HG03469 (cell line): ENCODE measurements around the gene DTHD1.

Experiments
- ATAC-seq: cut with Tn5 transposase; IDR thresholded peaks from one replicate; pipeline ENCODE4 v1.9.1; 2021; ENCODE audit warnings: mild to moderate bottlenecking, moderate library complexity, moderate number of reproducible peaks; ENCODE audit not compliant: unreplicated experiment

Gene DTHD1

DNA sequence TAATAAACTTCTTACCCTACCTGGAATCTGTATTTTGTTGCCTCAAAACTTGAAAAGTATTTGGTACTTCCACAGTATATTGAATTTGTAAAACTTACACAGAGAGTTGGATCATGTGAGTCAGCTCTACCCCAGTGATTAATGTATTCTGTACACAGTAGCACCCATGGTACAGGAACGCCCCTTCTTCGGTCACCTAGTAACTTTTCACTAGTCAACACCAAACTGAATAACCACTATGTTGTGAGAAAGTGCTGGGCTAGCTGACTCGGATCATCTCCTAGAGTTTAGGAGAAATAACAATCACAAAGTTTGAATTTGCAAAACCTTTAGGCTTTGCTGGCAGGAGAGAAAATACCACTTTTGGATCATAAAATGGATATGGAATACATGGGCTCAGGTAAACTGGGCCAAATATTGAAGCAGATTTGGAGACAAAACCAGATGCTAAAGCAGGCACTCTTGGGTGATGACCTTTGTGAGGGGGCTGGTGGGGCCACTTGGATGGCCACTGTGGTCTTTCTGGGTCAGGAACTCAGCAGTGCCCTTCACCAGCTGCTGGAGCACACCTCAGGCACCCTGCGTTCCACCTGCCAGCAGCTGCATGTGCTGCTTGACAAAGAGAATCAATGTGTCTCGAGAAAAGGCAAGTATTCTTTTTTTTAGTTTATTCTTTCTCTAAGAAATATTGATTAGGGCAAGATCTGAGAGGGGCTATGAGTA is at the start of gene DTHD1:
DTHD1 (plus strand) TSS at position 233 of the 723 bp plus-strand sequence; CDS start at position 376, 143 bp downstream.
- no peak for ATAC-seq

DNA sequence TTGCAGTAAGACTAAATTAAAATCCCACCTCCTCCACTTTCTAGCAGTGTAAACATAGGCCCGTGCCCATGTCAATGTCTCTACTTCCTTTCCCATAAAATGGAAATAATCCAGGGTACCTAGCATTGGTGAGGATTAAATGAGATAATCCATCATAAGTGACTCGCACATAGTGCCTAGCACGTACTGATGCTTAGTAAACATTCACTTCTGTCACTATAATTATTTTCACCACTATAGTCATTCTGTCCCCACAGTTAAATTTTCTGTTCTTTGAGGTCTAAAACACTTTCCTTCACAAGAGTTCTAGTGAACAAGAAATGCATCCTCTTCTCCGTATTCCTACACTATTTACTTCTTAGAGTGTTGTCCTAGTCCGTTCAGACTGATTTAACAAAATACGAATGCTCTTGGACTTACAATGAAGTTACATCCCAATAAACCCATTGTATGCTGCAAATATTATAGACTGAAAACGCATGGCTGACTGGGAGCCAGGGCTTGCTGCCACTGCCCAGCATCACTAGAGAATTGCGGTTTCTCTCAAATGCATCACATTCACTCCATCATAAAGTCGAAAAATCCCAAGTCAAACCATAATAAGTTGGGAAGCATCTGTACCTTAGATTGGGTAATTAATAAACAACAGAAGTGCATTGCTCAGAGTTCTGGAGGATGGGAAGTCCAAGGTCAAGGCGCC is 47.7 kb upstream of the DTHD1 start:
- ATAC-seq = no peak

DNA sequence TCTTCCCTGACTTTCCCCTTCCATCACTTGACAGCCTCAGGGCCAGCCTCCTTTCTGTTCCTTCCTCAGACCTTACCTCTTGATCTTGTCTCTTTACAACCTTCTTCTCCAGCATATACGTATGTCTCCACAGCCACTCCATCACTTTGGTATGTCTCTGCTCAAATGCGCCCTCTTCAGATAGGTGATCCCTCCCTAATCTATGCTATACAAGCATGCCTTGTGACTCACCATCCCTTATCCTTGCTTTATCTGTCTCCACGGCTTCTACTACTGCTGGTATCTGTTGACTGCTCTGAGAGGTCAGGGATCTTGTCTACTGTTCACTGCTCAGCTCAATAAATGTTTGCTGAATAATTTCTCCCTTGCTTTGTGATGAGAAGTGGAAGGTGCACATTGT is 46.1 kb upstream of the DTHD1 start:
- no peak for ATAC-seq

DNA sequence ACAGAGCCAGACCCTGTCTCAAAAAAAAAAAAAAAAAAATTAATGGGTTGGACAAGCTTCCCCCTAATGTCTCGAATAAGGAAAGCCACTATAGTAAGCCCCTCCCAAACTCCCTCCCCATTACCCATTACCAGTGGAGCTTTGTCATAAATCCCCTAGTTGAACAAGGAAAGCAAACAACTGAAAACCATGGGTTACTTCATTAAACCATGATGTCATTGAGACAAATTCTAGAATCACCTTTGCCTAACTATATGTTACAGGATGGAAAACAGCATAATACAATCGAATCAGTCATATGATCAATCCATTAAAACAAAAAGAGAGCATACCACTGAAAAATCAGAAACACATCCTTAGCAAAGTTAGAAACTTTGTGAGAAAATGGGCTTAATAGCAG is 45.3 kb upstream of the DTHD1 start:
- ATAC-seq = no peak

DNA sequence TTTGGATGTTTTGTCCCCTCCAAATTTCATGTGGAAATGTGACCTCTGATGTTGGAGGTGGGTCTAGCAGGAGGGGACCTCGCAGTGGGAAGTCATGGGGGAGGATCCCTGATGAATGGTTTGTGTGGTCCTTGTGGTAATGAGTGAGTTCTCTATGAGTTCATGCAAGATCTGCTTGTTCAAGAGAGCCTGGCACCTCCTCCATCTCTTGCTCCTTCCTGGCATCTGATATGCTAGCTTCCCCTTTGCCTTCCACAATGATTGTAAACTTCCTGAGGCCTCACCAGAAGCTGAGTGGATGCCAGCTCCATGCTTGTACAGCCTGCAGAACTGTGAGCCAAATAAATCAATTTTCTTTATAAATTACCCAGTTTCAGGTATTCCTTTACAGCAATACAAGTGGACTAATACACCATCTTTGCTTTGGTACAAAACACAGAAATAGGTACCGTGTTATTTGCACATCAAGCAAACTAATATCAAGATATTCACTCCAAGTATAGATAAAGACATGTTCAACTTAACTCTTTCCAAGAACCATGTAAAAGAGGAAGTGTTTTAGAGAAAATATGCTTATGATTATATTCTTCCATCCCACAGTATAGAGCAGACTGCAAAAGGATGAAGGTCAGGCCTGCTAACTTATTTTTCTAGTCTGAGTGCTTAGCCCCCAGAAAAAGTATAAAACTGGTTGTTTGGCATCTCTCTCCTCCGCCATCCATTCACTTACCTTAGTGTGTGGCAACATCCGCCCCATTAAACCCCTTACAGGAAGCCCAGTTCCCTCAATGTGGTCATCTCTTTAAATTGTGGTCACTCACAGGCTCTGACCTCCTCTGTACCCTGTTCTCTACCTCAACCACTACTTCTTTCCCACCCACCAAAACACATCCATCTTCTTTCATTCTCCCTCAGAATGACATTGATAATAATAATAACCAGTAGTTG is 43.8 kb upstream of the DTHD1 start:
- no peak for ATAC-seq

DNA sequence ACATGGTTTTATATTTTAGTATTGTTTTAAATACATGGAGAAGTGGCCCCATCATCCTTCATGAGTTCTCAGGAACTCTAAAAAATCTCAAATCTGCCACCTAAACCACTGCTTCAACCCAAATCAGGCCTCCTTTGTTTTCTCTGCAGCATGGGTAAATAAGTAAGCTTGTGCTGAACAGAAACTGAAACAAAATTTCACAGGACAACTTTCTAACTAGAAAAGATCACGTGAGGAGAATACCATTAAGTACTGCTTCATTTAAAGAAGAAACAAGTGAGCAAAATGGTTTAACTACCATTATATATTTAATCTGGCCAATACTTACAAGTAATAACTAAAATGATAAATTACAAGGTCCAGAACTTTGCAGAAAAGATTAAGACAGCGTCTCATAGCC is 39.6 kb upstream of the DTHD1 start:
- ATAC-seq = peak; percentile 47

DNA sequence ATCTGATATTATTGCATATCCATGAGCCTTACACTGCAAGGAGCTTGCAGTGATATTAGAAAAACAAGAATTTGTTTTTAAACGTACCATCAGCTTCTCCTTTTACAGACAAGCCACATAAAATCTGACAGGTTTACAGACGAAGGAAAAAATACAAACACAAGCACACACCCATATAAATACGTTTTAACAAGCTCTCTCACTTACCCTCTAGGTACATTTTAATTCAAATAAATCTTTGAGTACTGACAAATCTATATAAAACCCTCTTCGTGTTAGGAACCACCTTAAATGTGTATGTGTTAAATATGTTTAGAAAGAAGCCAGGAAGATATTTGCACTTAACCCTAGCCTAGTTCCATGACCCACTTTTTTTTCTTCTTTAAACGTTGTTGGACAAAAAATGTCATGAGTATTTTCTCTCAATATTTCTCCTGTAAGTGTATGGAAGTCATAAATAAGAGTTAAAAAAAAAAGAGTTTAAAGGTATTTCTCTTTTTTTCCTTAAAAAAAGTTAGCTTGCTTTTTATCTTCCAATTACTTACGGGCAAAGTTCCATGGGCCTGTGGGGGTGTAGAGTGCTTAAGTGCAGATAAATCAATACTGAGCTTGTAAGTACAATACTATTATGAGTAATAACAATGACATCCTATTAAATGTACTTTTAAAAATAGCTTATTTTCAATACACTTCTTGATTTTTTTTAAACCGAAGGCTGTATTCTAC is 38.6 kb upstream of the DTHD1 start:
- ATAC-seq = no peak

DNA sequence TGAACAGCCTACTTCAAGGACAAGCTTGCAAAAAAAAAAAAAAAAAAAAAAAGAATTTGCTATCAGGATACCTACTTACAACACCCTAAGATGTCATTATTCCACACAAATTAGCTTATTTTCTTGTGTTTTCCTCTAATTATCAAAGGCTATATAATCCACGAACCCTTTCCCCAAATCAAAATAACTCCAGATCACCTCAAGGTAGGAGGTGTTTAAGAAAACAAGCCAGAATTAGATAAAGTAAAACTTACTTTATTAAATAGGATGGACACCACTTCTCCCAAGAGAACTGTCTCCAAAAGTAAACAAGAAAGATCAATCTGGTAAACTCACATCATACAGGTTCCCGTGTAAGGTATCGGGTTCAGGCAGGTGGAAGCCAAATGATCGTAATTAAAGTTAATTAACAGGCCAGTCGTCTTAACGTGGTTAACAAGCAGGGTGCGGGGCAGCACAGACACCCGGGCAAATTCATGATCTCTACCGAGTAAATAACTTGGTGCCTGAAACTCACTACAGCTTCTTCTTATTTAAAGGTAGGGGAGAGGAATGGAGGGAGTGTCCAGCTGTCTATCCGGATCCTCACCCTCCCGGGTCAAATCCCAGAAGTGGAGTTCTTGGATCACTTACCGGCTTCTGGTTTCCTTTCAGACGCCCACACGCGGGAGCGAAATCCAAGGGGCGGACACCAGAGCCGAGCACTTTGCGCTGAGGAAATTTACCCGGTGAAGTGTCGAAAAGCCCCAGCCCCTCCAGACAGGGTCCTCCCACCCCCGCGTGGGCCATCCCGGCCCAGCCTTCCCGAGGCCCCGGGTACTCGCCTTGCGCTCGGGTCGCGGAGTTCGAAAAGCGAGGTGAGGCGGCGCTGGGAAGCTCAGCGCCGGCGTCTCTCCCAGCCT is 37.8 kb upstream of the DTHD1 start:
- ATAC-seq = no peak

DNA sequence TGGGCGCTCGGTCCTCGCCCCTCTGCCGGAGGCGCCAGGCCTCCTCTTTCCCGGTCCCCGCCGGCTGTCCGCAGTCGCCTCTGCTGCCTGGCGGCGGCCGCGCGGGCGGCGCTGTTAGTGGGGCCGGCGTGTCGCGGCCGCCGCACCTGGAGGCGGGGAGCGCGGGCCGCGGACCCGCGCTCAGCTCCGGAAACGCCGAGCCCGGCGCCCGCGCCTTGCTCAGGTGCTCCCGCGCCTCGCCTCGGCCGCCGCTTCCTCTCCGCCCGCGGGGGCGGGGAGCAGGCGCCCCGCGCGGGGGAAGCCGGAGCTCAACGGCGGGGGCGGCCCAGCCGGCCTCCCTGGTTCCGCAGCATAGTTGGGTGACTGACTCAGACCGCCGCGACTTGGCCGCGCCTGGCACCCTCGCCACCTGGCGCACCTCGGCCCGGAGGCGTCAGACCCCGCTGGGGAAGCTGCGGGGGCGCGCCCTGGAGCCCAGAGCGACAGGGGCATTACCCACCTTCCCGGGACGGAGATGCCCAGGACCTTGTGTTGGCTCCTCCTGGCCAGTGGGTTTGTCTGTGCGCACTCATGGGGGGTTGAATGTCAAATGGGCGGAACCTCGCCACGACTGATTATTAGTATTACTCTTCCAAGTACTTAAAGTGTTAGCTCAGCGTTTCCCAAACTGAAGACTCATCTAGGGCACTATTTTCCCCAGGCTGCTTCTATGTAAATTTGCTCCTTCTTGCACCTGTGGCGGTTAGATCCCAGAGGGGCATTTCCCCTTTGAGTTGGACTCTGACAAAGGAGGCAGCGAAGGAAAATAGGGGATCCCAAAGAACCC is 36.9 kb upstream of the DTHD1 start, which contains the start of gene ARAP2:
ARAP2 (minus strand) TSS at position 258 of the 826 bp plus-strand sequence. CDS start 15,028 bp downstream, outside the sequence.
- peak; percentile 37 for ATAC-seq

DNA sequence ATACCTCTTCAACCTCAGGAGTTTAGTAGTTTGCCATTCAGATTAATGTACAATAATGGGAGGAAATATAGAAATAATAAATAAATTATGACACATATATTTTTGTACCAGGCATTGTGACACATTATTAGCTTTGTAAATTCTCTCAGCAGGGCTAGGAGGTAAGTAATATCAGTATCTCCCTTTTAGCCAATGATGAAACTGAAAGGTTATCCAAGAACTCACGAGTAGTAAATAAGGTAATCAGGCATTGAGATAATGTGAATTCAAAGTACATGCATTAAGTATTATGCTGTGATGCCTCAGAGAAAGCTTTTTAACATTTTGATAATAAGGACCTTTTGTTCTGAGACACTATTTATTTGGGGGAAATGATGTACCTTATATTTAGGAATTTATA is 31.8 kb upstream of the DTHD1 start:
- ATAC-seq = no peak

DNA sequence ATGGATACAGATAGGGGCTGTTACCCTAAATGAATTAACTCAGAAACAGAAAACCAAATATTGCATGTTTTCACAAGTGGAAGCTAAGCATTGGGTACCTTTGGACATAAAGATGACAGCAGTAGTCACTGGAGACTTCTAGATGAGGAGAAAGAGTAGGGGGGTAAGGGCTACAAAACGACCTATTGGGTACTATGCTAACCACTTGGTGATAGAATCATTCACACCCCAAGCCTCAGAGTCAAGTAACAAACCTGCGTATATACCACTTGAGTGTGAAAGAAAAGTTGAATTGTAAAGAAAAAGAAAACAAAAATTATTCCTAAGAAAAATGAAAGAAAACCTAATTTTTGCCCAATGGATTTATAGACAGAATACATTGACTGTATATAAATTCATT is 29.4 kb upstream of the DTHD1 start:
- no peak for ATAC-seq

DNA sequence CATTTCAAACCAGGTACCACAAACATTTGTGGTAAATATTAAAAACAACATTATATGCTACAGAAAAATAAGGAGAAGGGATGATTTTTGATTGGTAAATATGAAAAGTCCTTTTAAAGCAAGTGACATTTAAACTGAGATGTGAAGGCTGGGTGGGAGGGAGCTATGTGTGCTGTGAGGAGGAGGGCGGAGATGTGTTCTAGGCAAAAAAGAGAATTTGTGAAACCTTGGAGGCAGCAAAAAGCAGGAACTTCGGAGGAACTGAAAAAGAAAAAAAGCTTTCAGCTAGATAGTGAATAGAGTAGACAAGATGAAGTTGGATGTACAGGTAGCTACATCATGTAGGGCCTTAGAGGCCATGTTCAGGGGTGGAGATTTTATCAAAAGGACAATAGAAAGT is 27.0 kb upstream of the DTHD1 start:
- no peak for ATAC-seq

DNA sequence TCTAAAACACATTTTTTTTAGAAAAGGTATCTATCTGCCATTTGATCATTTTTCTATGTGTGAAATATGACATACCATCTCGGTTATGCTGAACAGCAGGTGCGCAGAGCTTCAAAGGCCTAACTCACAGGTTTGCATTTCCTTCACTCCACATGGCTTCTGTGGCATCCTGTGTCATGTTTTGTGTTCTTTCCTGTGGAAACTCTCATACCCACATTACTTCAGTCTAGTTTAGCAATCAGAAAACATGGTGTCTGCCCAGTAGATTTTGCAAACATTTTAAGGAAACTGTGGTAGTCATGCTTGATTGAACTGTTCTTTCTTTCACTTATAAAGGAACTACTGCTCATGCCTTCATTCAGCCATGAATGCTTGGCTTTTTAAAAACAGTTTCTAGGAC is 25.8 kb upstream of the DTHD1 start:
- ATAC-seq = peak; percentile 78

DNA sequence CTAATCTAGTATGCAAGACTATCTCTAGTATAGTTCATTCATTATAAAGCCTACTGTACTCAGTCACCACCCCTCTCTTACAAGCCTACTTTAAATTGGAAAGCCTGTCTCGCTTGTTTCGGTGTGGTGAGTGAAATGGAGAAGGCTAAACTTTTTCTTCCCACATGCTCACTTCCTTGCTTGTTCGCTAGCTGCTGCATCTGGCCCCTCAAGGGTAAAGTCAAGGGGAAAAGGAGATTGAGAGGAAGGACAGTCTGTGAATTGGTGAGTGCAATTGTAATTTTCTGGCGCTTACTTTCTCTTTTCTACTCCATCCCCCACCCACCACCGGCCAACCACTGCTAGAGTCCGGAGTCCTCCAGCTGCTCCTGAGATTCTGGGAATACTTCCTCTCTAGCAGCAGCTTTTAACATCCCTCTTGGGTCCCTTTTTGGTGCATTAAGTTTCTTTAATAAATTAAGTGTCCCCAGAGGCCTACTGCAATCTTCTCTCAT is 25.0 kb upstream of the DTHD1 start:
- ATAC-seq = peak; percentile 38

DNA sequence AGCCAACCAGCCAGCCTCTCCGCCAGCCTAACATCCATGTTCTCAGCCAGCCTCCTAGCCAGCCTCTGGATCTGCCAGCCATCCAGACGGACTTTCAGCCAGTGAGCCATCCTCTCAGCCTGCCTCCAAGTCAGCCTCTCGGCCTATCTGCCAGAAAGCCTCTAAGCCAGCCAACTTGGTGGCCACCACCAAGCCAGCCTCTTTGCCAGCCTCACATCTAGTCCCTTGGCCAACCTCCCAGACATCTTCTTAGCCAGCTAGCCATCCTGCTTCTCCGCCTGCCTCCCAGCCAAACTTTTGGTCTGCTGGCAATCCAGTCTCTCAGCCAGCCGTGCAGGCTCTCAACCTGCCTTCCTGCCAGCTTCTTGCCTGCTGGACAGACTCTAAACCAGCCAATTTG is 20.7 kb upstream of the DTHD1 start:
- ATAC-seq = no peak

DNA sequence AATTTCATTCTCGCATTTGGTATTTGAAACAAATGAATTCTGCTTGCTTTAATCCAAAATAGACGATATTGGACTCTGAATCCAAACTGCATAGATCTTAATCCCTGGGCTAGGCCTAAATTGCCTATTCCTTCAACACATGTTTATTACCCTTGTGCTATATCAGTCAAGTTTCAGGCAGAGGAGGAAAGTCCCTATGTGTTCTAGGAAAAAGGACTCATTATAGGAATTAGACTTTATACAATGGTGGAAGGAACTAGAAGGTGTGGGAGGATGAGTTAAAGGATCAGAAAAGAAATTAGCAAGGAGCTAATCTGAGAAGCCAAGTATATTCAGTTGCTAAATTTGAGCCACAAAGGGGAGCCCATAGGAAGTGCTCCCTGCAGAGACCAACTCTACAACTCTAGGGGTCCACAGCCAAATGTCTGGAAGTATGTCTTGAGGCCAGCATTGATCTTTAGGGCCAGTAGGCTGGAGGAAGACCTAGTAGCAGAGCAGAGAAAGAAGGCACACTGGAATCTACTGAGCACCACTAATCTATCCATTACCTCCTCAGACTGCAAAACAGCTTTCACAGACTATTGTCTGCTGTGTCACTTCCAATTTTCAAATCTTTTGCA is 17.1 kb upstream of the DTHD1 start:
- ATAC-seq = no peak

DNA sequence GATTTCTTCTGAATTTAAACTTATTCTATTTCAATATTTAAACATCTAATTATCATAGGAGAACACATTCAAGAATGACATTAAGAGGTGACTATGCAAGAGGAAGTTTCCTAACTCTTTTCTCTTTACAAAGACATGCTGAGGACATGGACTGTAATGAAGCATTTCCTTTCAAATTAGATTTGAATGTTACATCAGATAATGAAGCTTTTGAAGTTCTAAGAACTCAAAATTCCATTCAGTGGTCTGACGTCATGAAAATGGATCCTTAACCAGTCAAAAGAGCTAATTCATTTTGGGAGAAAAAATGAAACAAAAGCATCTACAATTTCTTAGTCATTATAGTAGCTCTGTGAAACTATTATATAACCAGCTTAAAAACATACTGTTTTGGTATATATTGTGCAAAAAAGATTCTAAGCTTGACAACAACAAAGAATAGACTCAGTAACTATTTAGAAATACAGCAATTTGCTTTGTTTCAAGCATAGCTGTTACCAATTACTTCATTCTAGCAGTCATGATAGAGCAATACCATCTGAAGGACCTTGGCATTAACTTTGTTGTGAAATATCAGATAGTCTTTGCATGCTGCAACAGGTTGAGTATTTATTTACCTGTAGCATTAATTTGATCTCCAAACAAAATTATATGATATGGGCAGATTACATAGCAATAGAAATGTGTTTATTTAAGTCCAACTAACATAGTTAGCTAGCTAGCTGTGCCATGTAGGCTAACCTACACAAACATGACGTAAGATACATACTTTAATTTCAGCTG is 13.7 kb upstream of the DTHD1 start:
- no peak for ATAC-seq
